ENCODE results near the gene ALDH1A1. TPM values are rescaled to one million over a fixed set of nuclear protein-coding genes. Genes with fewer than 3 reads are reported as not detected.

The ALDH1A1 gene
- total and polyA plus RNA-seq, 2 donors from 2014 or later, result 191 to 295 TPM

DNA sequence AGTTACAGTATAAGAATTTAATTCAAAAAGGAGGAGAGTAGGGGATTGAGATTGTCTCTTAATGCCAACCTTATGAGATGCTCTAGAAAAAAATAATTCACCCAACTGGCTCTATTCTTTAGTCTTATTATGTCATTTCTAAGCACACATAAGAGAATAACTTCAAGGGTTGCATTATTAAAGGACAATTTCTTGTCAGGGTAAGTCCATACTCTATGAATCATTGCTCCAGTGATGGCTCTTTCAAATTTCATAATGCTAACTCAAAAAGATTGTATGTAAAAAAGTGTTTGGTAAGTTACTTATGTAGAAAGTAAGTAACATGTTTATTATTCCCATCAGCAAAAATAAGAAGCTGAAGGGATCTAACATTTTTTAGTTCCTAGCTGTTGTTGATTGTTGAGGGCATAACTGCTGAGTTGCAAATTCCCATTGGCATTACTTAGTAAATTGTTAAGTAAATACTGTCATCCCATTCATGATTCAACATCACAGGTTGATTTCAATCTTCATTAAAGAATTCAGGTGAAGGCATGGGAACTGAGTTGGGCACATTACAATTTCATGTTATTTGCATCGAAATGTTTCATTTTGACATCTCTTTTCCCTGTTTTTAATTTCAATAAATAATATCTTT lies 28.6 kb downstream of the ALDH1A1 start:
- DNase-seq, result no peak
- TF ChIP-seq CTCF (IDR thresholded peaks at IDR 0.05; ENCODE audit: borderline replicate concordance, extremely low read depth, insufficient read depth), result no peak
- Histone ChIP-seq H3K4me1 (ENCODE audit: control insufficient read depth in 2 of 3, insufficient read depth in 2 of 3, low read depth in 1 of 3, low read length in 3 of 3) (no peaks in the 10 kb centered on the region), H3K9me3 (ENCODE audit: control insufficient read depth in 2 of 3, insufficient read depth in 1 of 3, low read length in 3 of 3) (no peaks in the 10 kb centered on the region), H3K27me3 (ENCODE audit: control insufficient read depth, insufficient read depth, low read length) (no peaks in the 10 kb centered on the region), H3K36me3 (ENCODE audit: control insufficient read depth in 2 of 3, insufficient read depth in 3 of 3, low read length in 3 of 3) (peaks cover 0 to 29% (median 9%) of the 10 kb centered on the region in 3 donors), H3K27ac (ENCODE audit: low read depth in 2 of 2, low read length in 2 of 2) (no peak overlapping the region), H3K4me3 (ENCODE audit: low read length in 3 of 3) (no peak overlapping the region), H3K9ac (ENCODE audit: low read length in 3 of 3) (no peak overlapping the region)
- intact Hi-C loops (cut with DNase I), result no loop called here
- FAIRE-seq, result no peak

DNA sequence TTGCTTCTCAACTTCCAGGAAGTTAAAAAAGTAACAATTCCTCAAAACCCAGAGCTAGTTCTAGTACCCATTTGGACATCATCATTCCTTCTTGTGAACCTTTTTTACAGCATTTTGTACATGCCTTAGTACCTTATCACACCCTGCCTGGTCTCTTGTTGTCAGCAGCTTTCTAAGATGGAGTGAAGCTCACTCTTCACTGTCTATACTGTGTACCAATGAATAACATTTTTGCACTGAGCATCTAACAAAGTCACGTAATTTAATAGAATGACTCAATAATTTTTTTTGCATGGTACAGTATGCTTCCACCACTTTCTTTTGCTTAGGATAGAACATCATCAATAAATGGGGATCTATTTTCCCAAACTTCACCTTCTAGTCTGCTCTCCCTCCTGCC lies 29.8 kb downstream of the ALDH1A1 start:
- Histone ChIP-seq H3K36me3 (ENCODE audit: control insufficient read depth in 2 of 3, insufficient read depth in 3 of 3, low read length in 3 of 3) (peaks cover 0 to 26% (median 9%) of the 10 kb centered on the region in 3 donors), H3K9me3 (ENCODE audit: control insufficient read depth in 2 of 3, insufficient read depth in 1 of 3, low read length in 3 of 3) (no peaks in the 10 kb centered on the region), H3K4me1 (ENCODE audit: control insufficient read depth in 2 of 3, insufficient read depth in 2 of 3, low read depth in 1 of 3, low read length in 3 of 3) (no peaks in the 10 kb centered on the region), H3K27ac (ENCODE audit: low read depth in 2 of 2, low read length in 2 of 2) (no peak overlapping the region), H3K4me3 (ENCODE audit: low read length in 3 of 3) (no peak overlapping the region), H3K9ac (ENCODE audit: low read length in 3 of 3) (no peak overlapping the region), H3K27me3 (ENCODE audit: control insufficient read depth, insufficient read depth, low read length) (no peaks in the 10 kb centered on the region)
- intact Hi-C loops (cut with DNase I), result no loop called here
- FAIRE-seq (no peak), DNase-seq (no peak)
- TF ChIP-seq CTCF (IDR thresholded peaks at IDR 0.05; ENCODE audit: borderline replicate concordance, extremely low read depth, insufficient read depth), result no peak

- Histone ChIP-seq H3K27me3 (ENCODE audit: control insufficient read depth, insufficient read depth, low read length) (no peaks in the 10 kb centered on the region), H3K4me3 (ENCODE audit: low read length in 3 of 3) (no peak overlapping the region), H3K27ac (ENCODE audit: low read depth in 2 of 2, low read length in 2 of 2) (no peak overlapping the region), H3K4me1 (ENCODE audit: control insufficient read depth in 2 of 3, insufficient read depth in 2 of 3, low read depth in 1 of 3, low read length in 3 of 3) (no peaks in the 10 kb centered on the region), H3K9me3 (ENCODE audit: control insufficient read depth in 2 of 3, insufficient read depth in 1 of 3, low read length in 3 of 3) (no peaks in the 10 kb centered on the region), H3K9ac (ENCODE audit: low read length in 3 of 3) (no peak overlapping the region), H3K36me3 (ENCODE audit: control insufficient read depth in 2 of 3, insufficient read depth in 3 of 3, low read length in 3 of 3) (peaks cover 0 to 21% (median 9%) of the 10 kb centered on the region in 3 donors)
- DNase-seq, result no peak
- intact Hi-C loops (cut with DNase I), result no loop called here
- no peak for FAIRE-seq
- TF ChIP-seq CTCF (IDR thresholded peaks at IDR 0.05; ENCODE audit: borderline replicate concordance, extremely low read depth, insufficient read depth), result no peak
These were observed 30.8 kb downstream of the ALDH1A1 start for GRCh38 chr9:72921888-72922654.
